ENCODE measurements around the gene GTF3C5.
"Not testable (repeated sequence)": the region's sequence is repeated elsewhere in the genome, so short reads cannot be mapped to it uniquely, and the experiment has no call there.

Gene GTF3C5

DNA sequence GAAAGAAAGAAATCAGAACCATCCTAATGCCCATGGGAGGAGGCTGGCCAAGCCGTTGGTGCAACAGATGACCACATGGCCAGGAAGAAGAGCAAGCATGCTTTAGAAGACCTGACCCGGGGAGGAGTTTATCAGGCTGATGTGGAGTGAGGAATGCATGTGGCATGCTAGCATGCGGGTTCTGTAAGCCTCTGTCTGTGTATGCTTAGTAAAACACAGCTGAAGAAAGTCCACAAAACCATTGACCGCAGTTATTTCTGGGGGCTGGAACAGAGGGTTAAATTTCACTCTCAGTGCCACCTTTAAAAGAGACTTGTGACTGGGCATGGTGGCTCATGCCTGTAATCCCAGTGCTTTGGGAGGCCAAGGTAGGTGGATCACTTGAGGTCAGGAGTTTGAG, 33.2 kb upstream of the GTF3C5 start:
- no peak for DNase-seq

- not testable (repeated sequence) for DNase-seq
Measured at GRCh38 chr9:132998221-132998620, 32.6 kb upstream of the GTF3C5 start.

- DNase-seq: no peak
Measured at GRCh38 chr9:132998831-132999635, 31.8 kb upstream of the GTF3C5 start.

GRCh38 chr9:133002147-133003070, 28.4 kb upstream of the GTF3C5 start:
- DNase-seq: no peak

DNA sequence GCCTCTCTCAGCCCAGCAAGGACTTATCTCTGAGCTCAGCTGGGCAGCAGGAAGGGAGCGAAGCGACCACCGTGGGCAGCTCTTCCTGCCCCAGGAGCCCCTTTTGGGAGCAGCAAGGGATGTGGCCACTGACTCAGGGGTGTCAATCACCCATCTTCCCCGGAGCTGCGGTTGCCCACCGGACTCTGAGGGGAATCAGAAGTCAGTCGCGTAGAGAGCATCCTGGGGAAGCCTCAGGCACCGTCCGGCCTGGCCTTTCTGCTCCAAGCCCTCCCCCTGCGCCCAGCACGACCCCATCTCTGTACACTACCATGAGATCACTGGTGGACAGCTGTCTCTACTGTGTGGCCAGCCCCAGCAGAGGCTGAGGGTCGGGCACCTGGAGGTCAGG, 27.7 kb upstream of the GTF3C5 start:
- no peak for DNase-seq

GRCh38 chr9:133003671-133004090, 27.1 kb upstream of the GTF3C5 start:
- DNase-seq: no peak

- no peak for DNase-seq
Measured at GRCh38 chr9:133004091-133004998, 26.5 kb upstream of the GTF3C5 start.

DNA sequence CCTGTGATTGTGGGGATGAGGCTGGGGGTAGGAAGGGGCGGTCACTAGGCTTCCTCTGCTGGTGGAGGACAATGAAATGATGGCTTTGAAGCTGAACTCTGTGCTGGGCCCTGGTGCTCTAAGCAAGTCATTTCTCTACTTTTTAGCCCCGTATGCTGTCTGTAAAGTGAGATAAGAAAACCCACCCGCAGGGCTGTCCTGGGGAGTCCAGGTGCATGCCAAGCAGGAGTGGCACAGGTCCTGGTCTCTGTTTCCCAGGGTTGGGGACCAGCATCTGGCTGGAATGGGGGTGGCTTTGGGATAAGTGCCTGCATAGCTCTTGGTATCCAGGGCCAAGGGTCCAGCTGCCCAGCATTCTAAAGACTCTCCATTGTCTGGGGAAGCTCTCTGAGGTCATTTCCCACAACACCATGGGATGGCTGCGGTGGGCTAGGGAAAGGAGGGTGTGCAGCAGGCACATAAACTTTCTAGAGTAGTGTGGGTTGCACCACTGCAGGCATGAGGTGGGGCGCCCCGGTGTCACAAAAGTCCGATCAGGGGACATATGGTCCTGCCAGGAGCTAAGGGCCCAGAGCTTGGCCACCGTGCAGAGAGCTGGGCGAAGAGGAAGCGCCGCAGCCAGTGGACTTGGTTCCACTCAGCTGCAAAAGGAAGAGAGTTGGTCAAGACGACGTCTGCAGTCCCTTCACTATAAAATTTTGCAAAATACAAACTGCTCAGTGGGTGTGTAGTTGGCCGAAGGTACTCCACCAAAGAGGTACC, 25.6 kb upstream of the GTF3C5 start:
- no peak for DNase-seq

- no peak for DNase-seq
Measured at GRCh38 chr9:133005957-133006356, 24.8 kb upstream of the GTF3C5 start.

GRCh38 chr9:133006731-133007352, 24.0 kb upstream of the GTF3C5 start:
- no peak for DNase-seq

DNA sequence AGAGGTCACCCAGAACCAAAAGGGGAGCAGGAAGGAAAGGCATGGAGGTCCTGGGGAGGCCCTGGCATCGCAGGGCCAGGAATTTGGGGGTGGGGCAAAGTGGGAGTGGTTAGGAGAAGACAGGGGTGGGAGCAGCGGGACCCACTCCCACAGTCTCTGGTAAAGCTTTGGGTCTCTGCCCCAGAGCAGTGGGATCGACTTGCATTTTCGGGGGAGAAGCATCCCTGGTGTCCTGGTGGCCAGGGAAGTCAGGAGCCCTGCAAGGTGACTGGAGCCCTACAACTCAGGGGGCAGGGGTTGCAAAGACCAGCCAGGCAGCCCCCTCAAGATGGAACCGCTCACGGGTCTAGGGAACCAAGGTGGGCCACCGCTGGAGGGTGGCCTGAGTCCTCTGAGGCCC, 22.4 kb upstream of the GTF3C5 start:
- no peak for DNase-seq

DNA sequence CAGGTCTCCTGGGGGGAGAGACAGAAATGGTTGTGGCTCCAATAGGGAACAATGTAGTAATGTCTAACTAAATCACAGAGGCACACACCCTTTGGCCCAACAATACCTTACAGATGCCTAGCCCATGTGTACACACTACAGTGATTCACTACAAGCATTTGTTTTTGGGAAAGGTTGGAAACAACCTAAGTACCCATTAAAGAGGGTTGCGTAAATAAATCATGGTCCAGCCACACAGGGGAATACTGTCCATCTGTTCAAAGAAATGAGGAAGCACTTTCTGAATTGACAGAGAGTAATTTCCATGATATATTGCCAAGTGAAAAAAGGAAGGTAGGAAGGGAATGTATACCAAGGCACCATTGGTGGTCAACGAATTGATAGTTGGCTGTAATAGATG, 22.0 kb upstream of the GTF3C5 start:
- DNase-seq: no peak

- no peak for DNase-seq
Measured at GRCh38 chr9:133009906-133010582, 20.8 kb upstream of the GTF3C5 start.

GRCh38 chr9:133014696-133015095, 16.1 kb upstream of the GTF3C5 start:
- no peak for DNase-seq

- DNase-seq: peak; percentile 66 to 74
Measured at GRCh38 chr9:133023117-133023890, 7.5 kb upstream of the GTF3C5 start.

DNA sequence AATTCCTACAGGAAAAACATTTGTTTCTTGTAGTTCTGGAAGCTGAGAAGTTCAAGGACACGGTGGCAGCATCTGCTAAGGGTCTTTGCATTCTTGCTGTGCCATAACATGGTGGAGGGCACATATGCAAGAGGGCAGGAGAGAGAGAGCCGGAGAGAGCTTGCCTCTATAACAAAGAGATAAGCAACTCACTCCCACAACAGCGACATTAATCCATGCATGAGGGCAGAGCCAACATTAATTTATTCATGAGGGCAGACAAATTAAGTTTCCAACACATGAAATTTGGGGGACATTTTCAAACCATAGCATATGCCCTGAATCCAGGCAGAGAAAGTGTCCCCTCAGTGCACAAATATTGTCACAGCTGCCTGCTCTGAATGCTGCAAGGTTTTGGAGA, 4.4 kb upstream of the GTF3C5 start:
- DNase-seq: no peak

- no peak for DNase-seq
Measured at GRCh38 chr9:133027134-133027533, 3.7 kb upstream of the GTF3C5 start.

GRCh38 chr9:133028221-133028620, 2.6 kb upstream of the GTF3C5 start:
- no peak for DNase-seq

- no peak for DNase-seq
Measured at GRCh38 chr9:133029994-133030316, 842 bp upstream of the GTF3C5 start.

DNA sequence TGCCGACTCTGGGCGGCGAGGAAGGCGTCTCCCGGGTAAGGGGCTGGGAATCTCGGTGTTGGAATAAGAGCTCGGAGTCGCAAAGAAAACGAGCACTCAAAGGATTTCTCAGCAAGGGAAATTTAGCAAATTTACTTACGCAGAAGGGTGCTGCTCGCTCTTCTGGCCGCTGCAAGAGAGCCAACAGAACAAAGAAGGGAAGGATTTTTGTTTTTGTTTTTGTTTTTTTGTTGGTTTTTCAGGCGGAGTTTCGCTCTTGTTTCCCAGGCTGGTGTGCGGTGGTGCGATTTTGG, 279 bp downstream of the GTF3C5 start:
- DNase-seq: no peak

DNA sequence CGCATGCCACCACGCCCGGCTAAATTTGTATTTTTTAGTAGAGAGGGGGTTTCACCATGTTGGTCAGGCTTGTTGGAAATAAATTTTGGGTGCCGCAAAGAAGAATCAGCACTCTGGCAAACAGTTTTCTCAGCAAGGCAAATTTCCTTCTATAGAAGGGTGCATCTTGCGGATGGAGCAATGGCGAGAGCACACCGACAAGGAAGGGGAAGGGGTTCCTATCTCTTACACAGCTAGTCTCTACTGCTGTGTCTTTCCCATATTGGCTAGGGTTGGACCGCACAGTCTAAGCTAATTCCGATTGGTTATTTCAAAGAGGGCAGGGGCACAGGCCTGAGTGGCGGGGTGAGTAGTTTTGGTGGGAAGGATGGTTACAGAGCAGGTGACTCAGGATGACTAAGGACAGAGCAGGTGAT, 707 bp downstream of the GTF3C5 start:
- DNase-seq: peak in 1 of 2 experiments; percentile 52

All from activated T-cell treated with anti-CD3 and anti-CD28 coated beads, Interleukin-2, amount 50 U/mL, for 48 hours (primary cell).